Upper lobe of left lung (tissue), 4 donors: ENCODE results near the gene POLD1.

Experiments used
- CTCF ChIP-seq, 6 experiments: fragments of 450-650 bp in 4 of 6; fragments of 200-600 bp in 2 of 6; sonication (generic) in 2 of 6; IDR thresholded peaks; one replicate each; pipeline ENCODE4 v1.5.1; 2016 to 2019; ENCODE audit warnings: antibody characterized with exemption in 6 of 6
- POLR2AphosphoS5 ChIP-seq, 2 donors: sonication (generic); formaldehyde crosslinking; IDR thresholded peaks; one replicate each; pipeline ENCODE4 v1.5.1; 2017; ENCODE audit warnings: antibody characterized with exemption in 2 of 2

GRCh38 chr19:50465000-50465399 is 80.9 kb downstream of the POLD1 start:
- TF ChIP-seq POLR2AphosphoS5 (IDR thresholded peaks at IDR 0.05): no peak
- no peak for TF ChIP-seq CTCF (IDR thresholded peaks at IDR 0.05)
